H4 (cell line): ENCODE measurements around the gene PIGB. TPM values are rescaled to one million over a fixed set of nuclear protein-coding genes. Genes with fewer than 3 reads are reported as not detected.
A peak's percentile ranks its signal among the peaks of the same experiment; 100 is the strongest.
"Not testable (repeated sequence)": the region's sequence is repeated elsewhere in the genome, so short reads cannot be mapped to it uniquely, and the experiment has no call there.

Experiments used
- DNase-seq: peaks from one replicate; pipeline ENCODE4 v3.0.0-alpha.2; 2015; ENCODE audit warnings: low spot score
- total RNA-seq: library from RNA; depleted of rRNA; stranded (reverse); fragments of >200 nt; shearing (Covaris generic); gene quantifications from 2 replicates; pipeline ENCODE4 v1.2.3, GENCODE V29; 2014; rRNA removed

The PIGB gene
- total RNA-seq, 1 experiment from 2014 or later: 26.2 TPM

GRCh38 chr15:55379095-55379494 is 60.1 kb downstream of the PIGB start:
- no peak for DNase-seq

GRCh38 chr15:55381595-55381994 is 62.6 kb downstream of the PIGB start:
- DNase-seq: no peak

DNA sequence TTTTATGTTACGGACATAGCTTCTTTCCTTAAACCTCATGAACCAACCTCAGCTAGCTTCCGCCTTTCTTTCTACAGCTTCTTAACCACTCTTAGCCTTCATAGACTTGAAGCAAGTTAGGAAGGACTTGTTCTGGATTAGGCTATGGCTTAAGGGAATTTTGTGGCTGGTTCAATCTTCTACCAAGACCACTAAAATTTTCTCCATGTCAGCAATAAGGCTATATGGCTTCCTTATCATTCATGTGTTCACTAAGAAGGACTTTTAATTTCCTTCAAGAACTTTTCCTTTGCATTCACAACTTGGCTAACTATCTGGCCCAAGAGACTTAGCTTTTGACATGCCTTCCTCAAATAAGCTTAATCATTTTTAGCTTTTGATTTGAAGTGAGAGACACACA is 64.7 kb downstream of the PIGB start:
- DNase-seq: no peak

DNA sequence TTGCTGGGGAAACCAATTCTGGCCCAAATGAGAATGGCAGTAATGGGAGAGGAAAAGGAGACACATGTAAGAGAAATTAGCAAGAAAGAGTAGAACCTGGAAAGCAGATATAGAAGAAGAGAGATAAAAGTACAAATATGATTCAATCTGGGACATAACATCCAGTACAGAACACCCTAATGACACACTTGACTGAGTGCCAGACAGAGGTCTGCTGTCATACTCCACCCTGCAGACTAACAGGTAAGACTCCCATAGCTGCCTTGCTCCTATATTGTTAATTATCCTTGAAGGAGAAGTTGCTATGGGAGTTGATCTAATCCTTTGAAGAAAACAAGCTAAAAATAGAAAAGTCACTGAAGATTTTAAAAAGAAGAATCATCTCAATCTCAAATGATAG is 68.0 kb downstream of the PIGB start:
- DNase-seq: no peak

DNA sequence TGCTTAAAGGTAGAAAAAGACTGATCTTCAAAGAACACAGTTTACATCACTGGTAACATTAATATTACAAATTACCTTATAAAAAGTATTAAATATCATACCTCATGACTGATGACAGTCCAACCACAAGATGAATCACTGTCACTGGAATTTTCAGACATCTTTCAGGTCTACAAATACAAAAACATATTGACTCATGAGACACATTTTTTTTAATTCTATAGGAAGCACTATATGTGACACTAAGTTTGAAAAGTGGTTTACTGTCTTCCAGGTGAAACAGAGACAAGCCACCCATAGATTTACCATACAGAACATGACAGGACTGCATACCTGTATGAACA is 70.2 kb downstream of the PIGB start:
- DNase-seq: no peak

GRCh38 chr15:55394694-55395093 is 75.7 kb downstream of the PIGB start:
- DNase-seq: no peak

DNA sequence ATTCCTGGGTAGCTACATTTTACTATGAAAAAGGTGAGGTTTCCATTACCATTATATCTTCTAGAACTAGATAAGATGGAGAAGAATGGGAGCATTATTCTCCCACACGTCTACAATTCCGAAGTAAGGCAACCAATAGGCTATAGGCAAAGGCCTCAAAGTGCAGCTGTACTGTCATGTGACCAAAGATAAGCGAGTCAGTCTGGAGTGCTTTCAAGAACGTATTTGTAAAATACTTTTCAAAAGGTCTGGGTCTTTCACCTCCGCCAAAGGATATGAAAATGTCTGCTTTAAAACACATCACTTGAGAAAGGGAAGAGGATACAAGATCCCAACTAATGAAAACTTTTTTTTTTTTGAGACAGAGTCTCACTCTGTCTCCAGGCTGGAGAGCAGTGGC is 79.2 kb downstream of the PIGB start:
- no peak for DNase-seq

DNA sequence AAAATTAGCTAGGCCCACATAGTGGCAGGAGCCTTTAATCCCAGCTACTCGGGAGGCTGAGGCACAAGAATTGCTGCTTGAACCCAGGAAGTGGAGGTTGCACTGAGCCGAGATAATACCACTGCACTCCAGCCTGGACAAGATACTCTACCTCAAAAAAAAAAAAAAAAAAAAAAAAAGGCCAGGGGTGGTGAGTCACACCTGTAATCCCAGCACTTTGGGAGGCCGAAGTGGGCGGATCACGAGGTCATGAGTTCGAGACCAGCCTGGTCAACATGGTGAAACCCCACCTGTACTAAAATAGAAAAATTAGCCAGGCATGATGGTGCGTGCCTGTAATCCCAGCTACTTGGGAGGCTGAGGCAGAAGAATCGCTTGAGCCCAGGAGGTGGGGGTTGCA is 81.0 kb downstream of the PIGB start:
- not testable (repeated sequence) for DNase-seq

DNA sequence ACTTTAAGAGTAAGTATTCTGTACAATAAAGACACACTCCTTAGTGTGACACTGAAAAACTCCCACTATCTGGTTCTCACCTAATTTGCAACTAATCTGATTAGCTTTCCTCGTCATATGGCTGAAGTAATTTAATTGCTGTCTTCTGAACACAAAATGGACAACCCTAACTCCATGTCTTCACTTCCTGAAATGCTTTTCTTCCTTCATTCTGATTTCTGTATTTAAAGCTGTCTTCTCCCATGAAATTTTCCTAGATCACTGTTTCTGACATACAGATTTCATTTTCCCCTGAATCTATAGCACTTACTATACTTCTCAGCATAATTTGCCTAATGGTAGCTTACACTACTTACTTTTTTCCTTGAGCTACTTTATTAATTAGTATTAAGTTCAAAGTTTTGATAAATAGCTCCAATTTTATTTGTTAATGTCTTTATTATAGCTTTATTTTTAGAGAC is 82.8 kb downstream of the PIGB start:
- no peak for DNase-seq

GRCh38 chr15:55402707-55403106 is 83.7 kb downstream of the PIGB start:
- DNase-seq: peak; percentile 14

DNA sequence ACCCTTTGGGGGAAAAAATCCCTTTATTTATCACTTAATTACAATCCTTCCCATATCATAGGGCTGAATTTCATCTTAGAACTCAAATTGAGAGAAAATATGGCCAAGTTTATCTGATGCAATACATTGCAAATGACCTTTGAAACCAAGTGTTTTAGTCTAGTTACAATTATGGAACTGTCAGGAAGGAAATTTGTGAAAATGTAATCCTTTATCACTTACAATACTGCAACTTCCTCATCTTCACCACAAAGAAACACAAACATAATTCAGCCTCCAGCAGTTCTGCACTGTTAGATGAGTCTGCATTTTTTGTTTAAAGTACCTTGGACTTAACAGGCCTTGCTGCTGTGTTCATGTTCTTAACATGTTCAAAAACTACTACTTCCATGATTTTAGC is 84.5 kb downstream of the PIGB start:
- peak; percentile 76 for DNase-seq

Other genes starting within 250 kb of the PIGB start
- 125 and 145 TPM in 2 replicates for gene RSL24D1, start 122.3 kb upstream of the PIGB start, total RNA-seq
- 9.6 and 15.9 TPM in 2 replicates for gene RAB27A, start 29.4 kb upstream of the PIGB start, total RNA-seq
- gene PIGBOS1, start 99 bp upstream of the PIGB start, total RNA-seq: 12.9 and 15.8 TPM in 2 replicates
- 79.0 and 90.7 TPM in 2 replicates for gene CCPG1, start 89.1 kb downstream of the PIGB start, total RNA-seq
- 1.3 and 6.5 TPM in 2 replicates for gene PIERCE2, start 89.3 kb downstream of the PIGB start, total RNA-seq
- 1.3 and 2.6 TPM in 2 replicates for gene DNAAF4, start 189.0 kb downstream of the PIGB start, total RNA-seq